Endothelial cell of umbilical vein (primary cell): ENCODE data around the gene HKDC1. TPM values are rescaled to one million over a fixed set of nuclear protein-coding genes. Genes with fewer than 3 reads are reported as not detected.

Source experiments
- BruUV-seq: library from RNA; stranded (reverse); fragments of 400-500 nt; replicated peaks from 2 replicates; lab custom pipeline; 2021; lab: Mats Ljungman, UMichigan
- CTCF ChIA-PET: fragments of 300-600, 350-600 bp; sonication (Branson Sonifier 250); formaldehyde crosslinking; loops from one replicate; lab custom pipeline; 2021; ENCODE audit warnings: antibody characterized with exemption, inconsistent platforms; lab: Charles Lee
- POLR2A ChIA-PET: fragments of 300-600, 350-600 bp; sonication (Branson Sonifier 250); formaldehyde crosslinking; loops from one replicate; lab custom pipeline; 2021; ENCODE audit warnings: antibody characterized with exemption, inconsistent platforms; lab: Charles Lee
- DNase-seq: peaks from one replicate; pipeline ENCODE4 v3.0.0-alpha.2; 2011; ENCODE audit warnings: low read depth, low spot score
- FAIRE-seq: peaks from 2 replicates; lab custom pipeline; 2011; peaks lifted over from hg19 to GRCh38; lab: Jason Lieb, UNC
- H2AFZ ChIP-seq: 2 replicates; pipeline ENCODE4 v1.6.0; 2012; ENCODE audit warnings: low read depth, low read length, control low read depth, inconsistent platforms
- H3K27ac ChIP-seq: 2 replicates; pipeline ENCODE4 v1.5.1; 2011; ENCODE audit warnings: low read depth, mild to moderate bottlenecking, control low read depth, low read length, moderate library complexity; ENCODE audit not compliant: insufficient read depth
- H3K27me3 ChIP-seq, 2 experiments: 2 replicates each; pipeline versions ENCODE4 v1.6.0 to v1.6.1; 2011; ENCODE audit warnings: low read length in 2 of 2, mixed read lengths in 1 of 2; ENCODE audit not compliant: control insufficient read depth in 2 of 2, insufficient read depth in 2 of 2
- H3K36me3 ChIP-seq, 2 experiments: 2 replicates in 1 of 2; 3 replicates in 1 of 2; pipeline ENCODE4 v1.5.1; 2011; ENCODE audit warnings: low read length in 2 of 2, mild to moderate bottlenecking in 1 of 2, moderate library complexity in 1 of 2; ENCODE audit not compliant: control insufficient read depth in 2 of 2, insufficient read depth in 2 of 2; ENCODE audit errors: extremely low read depth in 1 of 2
- H3K4me1 ChIP-seq: 3 replicates; pipeline ENCODE4 v1.5.1; 2011; ENCODE audit warnings: mild to moderate bottlenecking, low read length; ENCODE audit not compliant: control insufficient read depth, insufficient read depth; ENCODE audit errors: extremely low read depth
- H3K4me2 ChIP-seq: 2 replicates; pipeline ENCODE4 v1.6.1; 2011; ENCODE audit warnings: low read length, control low read depth, mixed read lengths; ENCODE audit not compliant: insufficient read depth
- H3K4me3 ChIP-seq, 3 experiments: fragments of 200-600 bp in 1 of 3; sonication (generic), shearing (Covaris generic) in 1 of 3; replicated peaks in 1 of 3; 2 replicates each; pipeline ENCODE4 v1.5.1; 2011 to 2016; ENCODE audit warnings: control low read depth in 3 of 3, low read length in 3 of 3, mild to moderate bottlenecking in 2 of 3, inconsistent platforms in 1 of 3, low read depth in 1 of 3, moderate library complexity in 1 of 3; ENCODE audit not compliant: insufficient read depth in 1 of 3
- H3K79me2 ChIP-seq: 2 replicates; pipeline ENCODE4 v1.6.0; 2012; ENCODE audit warnings: low read length, inconsistent platforms; ENCODE audit not compliant: control insufficient read depth, insufficient read depth
- H3K9ac ChIP-seq: replicated peaks from 2 replicates; pipeline ENCODE3; 2011; ENCODE audit warnings: low read length, control low read depth; ENCODE audit not compliant: insufficient read depth; ENCODE audit errors: extremely low read depth
- H3K9me1 ChIP-seq: replicated peaks from 3 replicates; pipeline ENCODE4 v1.6.0; 2011; ENCODE audit warnings: mild to moderate bottlenecking, low read length; ENCODE audit not compliant: control insufficient read depth, insufficient read depth; ENCODE audit errors: extremely low read depth
- H3K9me3 ChIP-seq: replicated peaks from 2 replicates; pipeline ENCODE4 v1.5.1; 2012; ENCODE audit warnings: low read length, inconsistent platforms; ENCODE audit not compliant: control insufficient read depth, insufficient read depth
- H4K20me1 ChIP-seq: replicated peaks from 2 replicates; pipeline ENCODE3; 2011; ENCODE audit warnings: mild to moderate bottlenecking, low read length; ENCODE audit not compliant: control insufficient read depth, insufficient read depth; ENCODE audit errors: extremely low read depth
- EZH2 ChIP-seq: IDR thresholded peaks from 2 replicates; pipeline ENCODE4 v1.6.1; 2012; ENCODE audit warnings: borderline replicate concordance, low read depth, mild to moderate bottlenecking, moderate library complexity, low read length, inconsistent platforms; ENCODE audit not compliant: severe bottlenecking
- FOS ChIP-seq: IDR thresholded peaks from 2 replicates; pipeline ENCODE4 v1.6.1; 2011; ENCODE audit warnings: mild to moderate bottlenecking, low read length, moderate library complexity, borderline replicate concordance; ENCODE audit not compliant: insufficient read depth
- GATA2 ChIP-seq: IDR thresholded peaks from 2 replicates; pipeline ENCODE4 v1.7.0; 2011; ENCODE audit warnings: low read depth, mild to moderate bottlenecking, moderate library complexity, mixed read lengths, low read length; ENCODE audit not compliant: insufficient read length, insufficient read depth
- JUN ChIP-seq: IDR thresholded peaks from 2 replicates; pipeline ENCODE4 v1.6.1; 2011; ENCODE audit warnings: borderline replicate concordance, low read depth; ENCODE audit not compliant: insufficient read length, insufficient read depth
- MYC ChIP-seq: IDR thresholded peaks from one replicate; pipeline ENCODE4 v1.6.1; 2011; ENCODE audit warnings: mild to moderate bottlenecking, low read depth, low read length
- POLR2A ChIP-seq: IDR thresholded peaks from 2 replicates; pipeline ENCODE4 v1.6.1; 2012; ENCODE audit warnings: low read depth, mild to moderate bottlenecking, control low read depth, low read length
- POLR2AphosphoS5 ChIP-seq: IDR thresholded peaks from 2 replicates; pipeline ENCODE4 v1.6.1; 2012; ENCODE audit warnings: low read depth, mild to moderate bottlenecking, control low read depth, low read length, moderate library complexity; ENCODE audit not compliant: insufficient read depth
- dilution Hi-C: fragments of 300-500 bp; cut with MboI; formaldehyde crosslinking; loops from one replicate; pipeline ENCODE4 v1.15.0; 2019; ENCODE audit warnings: low sequenced_read_pairs; ENCODE audit not compliant: extremely low pct_ligation_motif_present
- intact Hi-C: fragments of 100-400 bp; cut with micrococcal nuclease; formaldehyde crosslinking; loops from one replicate; pipeline ENCODE4 v1.10.0; 2022
- polyA plus RNA-seq, 4 experiments: library from polyadenylated mRNA; depleted of rRNA in 3 of 4; stranded (reverse) in 3 of 4; unstranded in 1 of 4; fragments of >200 nt; gene quantifications; 2 replicates each; pipeline versions ENCODE4 v1.2.1 to v1.2.3, GENCODE V29; 2011 to 2012; ENCODE audit warnings: missing spikeins in 1 of 4
- total RNA-seq: library from RNA; stranded (reverse); gene quantifications from 2 replicates; pipeline ENCODE4 v1.2.3, GENCODE V29; 2021
- TF ChIP-seq, protein P1 (sequence below), 2 donors: IDR thresholded peaks; 1 replicate in 1 of 2; 2 replicates in 1 of 2; pipeline ENCODE4 v1.5.1; 2011; ENCODE audit warnings: low read length in 2 of 2, mild to moderate bottlenecking in 2 of 2, moderate library complexity in 2 of 2, control low read depth in 1 of 2, inconsistent platforms in 1 of 2, low read depth in 1 of 2; ENCODE audit not compliant: insufficient read depth in 1 of 2; ENCODE audit errors: extremely low read depth in 1 of 2
- TF ChIP-seq, protein P2 (sequence below): IDR thresholded peaks from 2 replicates; pipeline ENCODE4 v1.6.1; 2011; ENCODE audit not compliant: insufficient read depth, insufficient read length

The HKDC1 gene
- total and polyA plus RNA-seq, 2 donors (not counting 3 experiments of a cell fraction or from before 2014, with no cell fraction given) = not detected

DNA sequence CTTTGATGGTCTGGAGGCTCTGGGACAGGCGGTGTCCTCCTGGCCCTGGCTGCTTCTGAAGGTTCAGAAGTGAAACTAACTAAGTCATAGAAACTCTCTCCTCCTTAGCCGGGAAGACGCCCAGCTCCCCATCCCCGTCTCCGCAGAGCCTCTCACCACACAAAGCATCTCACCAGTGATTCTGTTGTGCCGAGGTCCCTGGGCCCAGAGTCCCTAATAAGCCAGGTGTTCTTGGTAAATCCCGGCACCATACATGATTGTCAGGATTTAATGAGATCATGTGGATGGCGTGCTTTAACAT, 9.4 kb downstream of the HKDC1 start:
- ChIA-PET POLR2A (no interaction called here), CTCF (interaction anchor here (0.8 to 1.8 kb wide), 3 partner anchors 163 to 225 kb away, joined by 3 to 10 read pairs (median 3); no protein-coding TSS in a partner anchor)
- Histone ChIP-seq H3K9me1 (no peaks in the 10 kb centered on the region), H3K9ac (no peak overlapping the region), H3K4me3 (no peak overlapping the region), H3K9me3 (no peaks in the 10 kb centered on the region), H3K27me3 (no peaks in the 10 kb centered on the region), H3K36me3 (no peaks in the 10 kb centered on the region), H3K4me1 (peaks cover 26% of the 10 kb centered on the region), H3K4me2 (no peak overlapping the region), H3K79me2 (no peaks in the 10 kb centered on the region), H2AFZ (peak overlapping the region; percentile 63), H3K27ac (no peak overlapping the region), H4K20me1 (no peaks in the 10 kb centered on the region)
- dilution Hi-C loops (loop anchor here (25.0 kb wide), 1 partner anchor 158 kb away; no protein-coding TSS in a partner anchor), intact Hi-C loops (no loop called here)
- BruUV-seq = no TSS peak
- DNase-seq (no peak), FAIRE-seq (no peak)
- no peak for TF ChIP-seq JUN
- TF ChIP-seq, protein P1, sequence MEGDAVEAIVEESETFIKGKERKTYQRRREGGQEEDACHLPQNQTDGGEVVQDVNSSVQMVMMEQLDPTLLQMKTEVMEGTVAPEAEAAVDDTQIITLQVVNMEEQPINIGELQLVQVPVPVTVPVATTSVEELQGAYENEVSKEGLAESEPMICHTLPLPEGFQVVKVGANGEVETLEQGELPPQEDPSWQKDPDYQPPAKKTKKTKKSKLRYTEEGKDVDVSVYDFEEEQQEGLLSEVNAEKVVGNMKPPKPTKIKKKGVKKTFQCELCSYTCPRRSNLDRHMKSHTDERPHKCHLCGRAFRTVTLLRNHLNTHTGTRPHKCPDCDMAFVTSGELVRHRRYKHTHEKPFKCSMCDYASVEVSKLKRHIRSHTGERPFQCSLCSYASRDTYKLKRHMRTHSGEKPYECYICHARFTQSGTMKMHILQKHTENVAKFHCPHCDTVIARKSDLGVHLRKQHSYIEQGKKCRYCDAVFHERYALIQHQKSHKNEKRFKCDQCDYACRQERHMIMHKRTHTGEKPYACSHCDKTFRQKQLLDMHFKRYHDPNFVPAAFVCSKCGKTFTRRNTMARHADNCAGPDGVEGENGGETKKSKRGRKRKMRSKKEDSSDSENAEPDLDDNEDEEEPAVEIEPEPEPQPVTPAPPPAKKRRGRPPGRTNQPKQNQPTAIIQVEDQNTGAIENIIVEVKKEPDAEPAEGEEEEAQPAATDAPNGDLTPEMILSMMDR (IDR thresholded peaks at IDR 0.05; ENCODE audit: extremely low read depth in 1 of 2, insufficient read depth in 1 of 2, low read depth in 1 of 2, low read length in 2 of 2) = no peak
- TF ChIP-seq POLR2AphosphoS5 = no peak
- TF ChIP-seq EZH2 = no peak
- TF ChIP-seq FOS = no peak
- no peak for TF ChIP-seq GATA2
- TF ChIP-seq POLR2A = no peak
- TF ChIP-seq, protein P2, sequence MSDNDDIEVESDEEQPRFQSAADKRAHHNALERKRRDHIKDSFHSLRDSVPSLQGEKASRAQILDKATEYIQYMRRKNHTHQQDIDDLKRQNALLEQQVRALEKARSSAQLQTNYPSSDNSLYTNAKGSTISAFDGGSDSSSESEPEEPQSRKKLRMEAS = no peak
- no peak for TF ChIP-seq MYC
